ENCODE data around the gene SLC6A13. TPM values are rescaled to one million over a fixed set of nuclear protein-coding genes. Genes with fewer than 3 reads are reported as not detected.

SLC6A13 gene
- total and polyA plus RNA-seq, 2 of the 13 experiments (the other 11 are each of a cell fraction or from before 2014, with no cell fraction given) = 0.05 to 0.15 TPM

GRCh38 chr12:224330-224729 is 38.3 kb downstream of the SLC6A13 start:
- BruUV-seq (replicated peaks) = no TSS peak
- H3K4me2 ChIP-seq (ENCODE audit: low read depth, low read length) = no peak overlapping the region
- ChIA-PET POLR2A (interaction anchor here (2.0 kb wide), 1 partner anchor 12 kb away, joined by 5 read pairs; no protein-coding TSS in a partner anchor), CTCF (ENCODE audit: low intra/inter-chr PET ratio, low total read pairs) (no interaction called here)
- no peaks in the 10 kb centered on the region for H3K36me3 ChIP-seq (replicated peaks in 1 of 2; ENCODE audit: control insufficient read depth in 1 of 2, insufficient read depth in 2 of 2, low read length in 2 of 2)
- H3K4me1 ChIP-seq (ENCODE audit: insufficient read depth, low read length) = peaks cover 4% of the 10 kb centered on the region
- DNase-seq (ENCODE audit: low spot score) = no peak
- no peak overlapping the region for H2AFZ ChIP-seq (ENCODE audit: low read length)
- no peaks in the 10 kb centered on the region for H3K9me3 ChIP-seq (ENCODE audit: low read length)
- peaks cover 1 to 3% of the 10 kb centered on the region in 2 experiments; a peak in 2 of 5 replicates for H3K27me3 ChIP-seq (ENCODE audit: control insufficient read depth in 1 of 2, insufficient read depth in 2 of 2, low read length in 2 of 2)
- intact Hi-C loops (cut with micrococcal nuclease; ENCODE audit: unreplicated experiment) = no loop called here
- H3K79me2 ChIP-seq (ENCODE audit: insufficient read depth, low read length) = no peaks in the 10 kb centered on the region
- no peak overlapping the region for H3K9ac ChIP-seq (ENCODE audit: insufficient read depth, low read depth, low read length)
- no peak overlapping the region for H3K27ac ChIP-seq (ENCODE audit: extremely low read length, insufficient read depth, low read length)
- 71% methylated on average over 7 of the region's 9 CpGs for WGBS (ENCODE audit: low lambda C conversion rate)
- no peak overlapping the region for H3K4me3 ChIP-seq (replicated peaks in 1 of 3; ENCODE audit: insufficient read depth in 1 of 3, low read depth in 2 of 3, low read length in 3 of 3)
- no peak for ATAC-seq
- TF ChIP-seq ZBTB3 (CRISPR knock-in tag; IDR thresholded peaks at IDR 0.05; ENCODE audit: borderline replicate concordance, low read depth) (no peak), CREB1 (IDR thresholded peaks at IDR 0.05) (no peak), CREB1 (CRISPR knock-in tag; IDR thresholded peaks at IDR 0.05) (no peak), SKIL (CRISPR knock-in tag; IDR thresholded peaks at IDR 0.05; ENCODE audit: borderline replicate concordance) (no peak), ATF5 (CRISPR knock-in tag; IDR thresholded peaks at IDR 0.05; ENCODE audit: low read depth) (no peak)
- H4K20me1 ChIP-seq (ENCODE audit: insufficient read depth, low read length) = no peaks in the 10 kb centered on the region
- FAIRE-seq = no peak
- in situ Hi-C loops (cut with HindIII; ENCODE audit: extremely low pct_ligation_motif_present, low pct_unique_long_range_greater_than_20kb) = no loop called here

GRCh38 chr12:223841-224240 is 38.8 kb downstream of the SLC6A13 start:
- CTCF ChIA-PET (ENCODE audit: low intra/inter-chr PET ratio, low total read pairs) = no interaction called here
- H3K27ac ChIP-seq (ENCODE audit: extremely low read length, insufficient read depth, low read length) = no peak overlapping the region
- 57% methylated on average over 8 of the region's 11 CpGs for WGBS (ENCODE audit: low lambda C conversion rate)
- FAIRE-seq (no peak), DNase-seq (ENCODE audit: low spot score) (no peak), ATAC-seq (no peak)
- H2AFZ ChIP-seq (ENCODE audit: low read length) = no peak overlapping the region
- no peaks in the 10 kb centered on the region for H4K20me1 ChIP-seq (ENCODE audit: insufficient read depth, low read length)
- POLR2A ChIA-PET = interaction anchor here (2.0 kb wide), 1 partner anchor 13 kb away, joined by 5 read pairs; no protein-coding TSS in a partner anchor
- H3K9me3 ChIP-seq (ENCODE audit: low read length) = no peaks in the 10 kb centered on the region
- no TSS peak for BruUV-seq (replicated peaks)
- H3K79me2 ChIP-seq (ENCODE audit: insufficient read depth, low read length) = no peaks in the 10 kb centered on the region
- H3K36me3 ChIP-seq (replicated peaks in 1 of 2; ENCODE audit: control insufficient read depth in 1 of 2, insufficient read depth in 2 of 2, low read length in 2 of 2) = no peaks in the 10 kb centered on the region
- H3K4me2 ChIP-seq (ENCODE audit: low read depth, low read length) = no peak overlapping the region
- no peak overlapping the region for H3K9ac ChIP-seq (ENCODE audit: insufficient read depth, low read depth, low read length)
- peaks cover 7% of the 10 kb centered on the region for H3K4me1 ChIP-seq (ENCODE audit: insufficient read depth, low read length)
- intact Hi-C loops (cut with micrococcal nuclease; ENCODE audit: unreplicated experiment) = no loop called here
- in situ Hi-C loops (cut with HindIII; ENCODE audit: extremely low pct_ligation_motif_present, low pct_unique_long_range_greater_than_20kb) = no loop called here
- no peak overlapping the region for H3K4me3 ChIP-seq (replicated peaks in 1 of 3; ENCODE audit: insufficient read depth in 1 of 3, low read depth in 2 of 3, low read length in 3 of 3)
- peaks cover under 1 to 1% of the 10 kb centered on the region in 2 experiments; a peak in 2 of 5 replicates for H3K27me3 ChIP-seq (ENCODE audit: control insufficient read depth in 1 of 2, insufficient read depth in 2 of 2, low read length in 2 of 2)
- TF ChIP-seq CEBPZ (IDR thresholded peaks at IDR 0.05; ENCODE audit: low read length) (no peak), ZNF232 (CRISPR knock-in tag; IDR thresholded peaks at IDR 0.05; ENCODE audit: borderline replicate concordance) (no peak), ZNF678 (CRISPR knock-in tag; IDR thresholded peaks at IDR 0.05) (no peak), ZNF33B (CRISPR knock-in tag; IDR thresholded peaks at IDR 0.05) (no peak), ZNF512 (CRISPR knock-in tag; IDR thresholded peaks at IDR 0.05) (no peak), NR2F6 (IDR thresholded peaks at IDR 0.05) (no peak), NR2F6 (CRISPR knock-in tag; IDR thresholded peaks at IDR 0.05) (no peak)
